Measurements from ENCODE around the gene CCDC73. TPM values are rescaled to one million over a fixed set of nuclear protein-coding genes. Genes with fewer than 3 reads are reported as not detected.

Gene CCDC73
- total and polyA plus RNA-seq, 4 donors, result 0.02 to 0.50 (median 0.33) TPM

DNA sequence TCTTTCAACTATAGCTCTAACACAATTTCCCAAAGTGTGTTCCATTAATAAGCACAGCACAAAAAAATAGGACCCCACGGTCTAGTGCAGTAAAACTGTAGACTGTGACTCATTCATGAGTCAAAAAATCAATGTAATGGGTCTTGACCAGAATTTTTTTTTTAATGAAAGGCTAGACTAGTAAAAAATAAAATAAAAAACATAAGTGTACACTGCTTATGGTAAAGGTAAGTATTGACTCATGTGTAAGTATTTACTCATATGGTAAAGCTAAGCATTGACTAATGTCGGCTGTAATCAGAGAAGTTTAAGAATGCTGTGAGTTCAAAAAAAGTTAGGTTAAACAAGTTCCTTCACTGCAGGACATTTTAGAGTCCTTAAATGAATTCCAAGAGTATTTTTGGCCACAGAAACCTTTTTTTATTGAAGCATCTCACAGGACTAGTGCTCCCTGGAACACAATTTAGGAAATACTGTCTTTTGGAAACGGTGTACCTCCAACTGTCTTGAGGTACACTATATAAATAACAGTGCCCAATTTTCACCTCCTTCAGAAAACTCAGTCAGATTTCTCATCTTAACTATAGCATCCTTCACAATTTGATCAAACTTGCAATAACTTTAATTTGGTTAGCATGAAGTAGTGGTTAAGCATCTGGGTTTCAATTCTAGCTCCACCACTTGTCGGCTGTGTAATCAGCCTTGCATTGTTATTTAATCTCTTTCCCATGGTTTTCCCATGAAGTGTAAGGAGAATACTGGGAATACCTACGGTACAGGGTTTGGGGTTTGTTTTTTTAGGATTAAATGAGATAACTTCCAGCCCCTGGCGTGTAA is 2.1 kb downstream of the CCDC73 start (continued):
- TF ChIP-seq, protein P1, sequence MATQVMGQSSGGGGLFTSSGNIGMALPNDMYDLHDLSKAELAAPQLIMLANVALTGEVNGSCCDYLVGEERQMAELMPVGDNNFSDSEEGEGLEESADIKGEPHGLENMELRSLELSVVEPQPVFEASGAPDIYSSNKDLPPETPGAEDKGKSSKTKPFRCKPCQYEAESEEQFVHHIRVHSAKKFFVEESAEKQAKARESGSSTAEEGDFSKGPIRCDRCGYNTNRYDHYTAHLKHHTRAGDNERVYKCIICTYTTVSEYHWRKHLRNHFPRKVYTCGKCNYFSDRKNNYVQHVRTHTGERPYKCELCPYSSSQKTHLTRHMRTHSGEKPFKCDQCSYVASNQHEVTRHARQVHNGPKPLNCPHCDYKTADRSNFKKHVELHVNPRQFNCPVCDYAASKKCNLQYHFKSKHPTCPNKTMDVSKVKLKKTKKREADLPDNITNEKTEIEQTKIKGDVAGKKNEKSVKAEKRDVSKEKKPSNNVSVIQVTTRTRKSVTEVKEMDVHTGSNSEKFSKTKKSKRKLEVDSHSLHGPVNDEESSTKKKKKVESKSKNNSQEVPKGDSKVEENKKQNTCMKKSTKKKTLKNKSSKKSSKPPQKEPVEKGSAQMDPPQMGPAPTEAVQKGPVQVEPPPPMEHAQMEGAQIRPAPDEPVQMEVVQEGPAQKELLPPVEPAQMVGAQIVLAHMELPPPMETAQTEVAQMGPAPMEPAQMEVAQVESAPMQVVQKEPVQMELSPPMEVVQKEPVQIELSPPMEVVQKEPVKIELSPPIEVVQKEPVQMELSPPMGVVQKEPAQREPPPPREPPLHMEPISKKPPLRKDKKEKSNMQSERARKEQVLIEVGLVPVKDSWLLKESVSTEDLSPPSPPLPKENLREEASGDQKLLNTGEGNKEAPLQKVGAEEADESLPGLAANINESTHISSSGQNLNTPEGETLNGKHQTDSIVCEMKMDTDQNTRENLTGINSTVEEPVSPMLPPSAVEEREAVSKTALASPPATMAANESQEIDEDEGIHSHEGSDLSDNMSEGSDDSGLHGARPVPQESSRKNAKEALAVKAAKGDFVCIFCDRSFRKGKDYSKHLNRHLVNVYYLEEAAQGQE (IDR thresholded peaks at IDR 0.05), result no peak
- TF ChIP-seq, protein P2, sequence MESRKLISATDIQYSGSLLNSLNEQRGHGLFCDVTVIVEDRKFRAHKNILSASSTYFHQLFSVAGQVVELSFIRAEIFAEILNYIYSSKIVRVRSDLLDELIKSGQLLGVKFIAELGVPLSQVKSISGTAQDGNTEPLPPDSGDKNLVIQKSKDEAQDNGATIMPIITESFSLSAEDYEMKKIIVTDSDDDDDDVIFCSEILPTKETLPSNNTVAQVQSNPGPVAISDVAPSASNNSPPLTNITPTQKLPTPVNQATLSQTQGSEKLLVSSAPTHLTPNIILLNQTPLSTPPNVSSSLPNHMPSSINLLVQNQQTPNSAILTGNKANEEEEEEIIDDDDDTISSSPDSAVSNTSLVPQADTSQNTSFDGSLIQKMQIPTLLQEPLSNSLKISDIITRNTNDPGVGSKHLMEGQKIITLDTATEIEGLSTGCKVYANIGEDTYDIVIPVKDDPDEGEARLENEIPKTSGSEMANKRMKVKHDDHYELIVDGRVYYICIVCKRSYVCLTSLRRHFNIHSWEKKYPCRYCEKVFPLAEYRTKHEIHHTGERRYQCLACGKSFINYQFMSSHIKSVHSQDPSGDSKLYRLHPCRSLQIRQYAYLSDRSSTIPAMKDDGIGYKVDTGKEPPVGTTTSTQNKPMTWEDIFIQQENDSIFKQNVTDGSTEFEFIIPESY (IDR thresholded peaks at IDR 0.05), result no peak

DNA sequence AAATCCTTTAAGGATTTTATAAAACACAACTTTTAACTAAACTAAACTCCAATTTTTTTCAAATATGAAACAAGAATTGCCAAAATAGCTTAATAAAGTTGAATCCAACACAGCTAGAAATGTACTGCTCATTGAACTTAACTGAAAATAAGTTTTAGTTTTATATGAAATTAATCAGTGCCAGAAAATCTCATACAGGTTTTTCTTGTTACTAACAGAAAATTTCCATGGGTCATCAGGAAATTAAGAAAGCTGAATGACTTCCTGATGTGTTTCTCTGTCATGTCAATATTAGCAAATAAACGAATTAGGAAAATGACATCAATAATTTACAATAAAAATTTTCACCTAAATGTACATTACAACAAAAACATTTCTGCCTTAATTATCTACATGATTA is 3.5 kb downstream of the CCDC73 start:
- TF ChIP-seq, protein P3, sequence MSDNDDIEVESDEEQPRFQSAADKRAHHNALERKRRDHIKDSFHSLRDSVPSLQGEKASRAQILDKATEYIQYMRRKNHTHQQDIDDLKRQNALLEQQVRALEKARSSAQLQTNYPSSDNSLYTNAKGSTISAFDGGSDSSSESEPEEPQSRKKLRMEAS (IDR thresholded peaks at IDR 0.05), result no peak
- TF ChIP-seq HNF4G (IDR thresholded peaks at IDR 0.05) (no peak), SP1 (IDR thresholded peaks at IDR 0.05) (no peak), HNF4A (conservative IDR thresholded peaks at IDR 0.05) (no peak), RXRA (IDR thresholded peaks at IDR 0.05) (no peak), RAD21 (IDR thresholded peaks at IDR 0.05) (no peak), YY1 (IDR thresholded peaks at IDR 0.05) (no peak), EGR1 (IDR thresholded peaks at IDR 0.05; ENCODE audit: low read depth in 2 of 2) (no peak), JUND (IDR thresholded peaks at IDR 0.05) (no peak), FOXA1 (IDR thresholded peaks at IDR 0.05) (no peak), NR2F2 (IDR thresholded peaks at IDR 0.05) (no peak), GABPA (IDR thresholded peaks at IDR 0.05 in 1 of 2, conservative IDR thresholded peaks at IDR 0.05 in 1 of 2) (no peak), FOXA2 (IDR thresholded peaks at IDR 0.05) (no peak), TAF1 (conservative IDR thresholded peaks at IDR 0.05) (no peak)
- TF ChIP-seq, protein P2 (IDR thresholded peaks at IDR 0.05), result no peak
- TF ChIP-seq, protein P1 (IDR thresholded peaks at IDR 0.05), result no peak
- TF ChIP-seq, protein P4, sequence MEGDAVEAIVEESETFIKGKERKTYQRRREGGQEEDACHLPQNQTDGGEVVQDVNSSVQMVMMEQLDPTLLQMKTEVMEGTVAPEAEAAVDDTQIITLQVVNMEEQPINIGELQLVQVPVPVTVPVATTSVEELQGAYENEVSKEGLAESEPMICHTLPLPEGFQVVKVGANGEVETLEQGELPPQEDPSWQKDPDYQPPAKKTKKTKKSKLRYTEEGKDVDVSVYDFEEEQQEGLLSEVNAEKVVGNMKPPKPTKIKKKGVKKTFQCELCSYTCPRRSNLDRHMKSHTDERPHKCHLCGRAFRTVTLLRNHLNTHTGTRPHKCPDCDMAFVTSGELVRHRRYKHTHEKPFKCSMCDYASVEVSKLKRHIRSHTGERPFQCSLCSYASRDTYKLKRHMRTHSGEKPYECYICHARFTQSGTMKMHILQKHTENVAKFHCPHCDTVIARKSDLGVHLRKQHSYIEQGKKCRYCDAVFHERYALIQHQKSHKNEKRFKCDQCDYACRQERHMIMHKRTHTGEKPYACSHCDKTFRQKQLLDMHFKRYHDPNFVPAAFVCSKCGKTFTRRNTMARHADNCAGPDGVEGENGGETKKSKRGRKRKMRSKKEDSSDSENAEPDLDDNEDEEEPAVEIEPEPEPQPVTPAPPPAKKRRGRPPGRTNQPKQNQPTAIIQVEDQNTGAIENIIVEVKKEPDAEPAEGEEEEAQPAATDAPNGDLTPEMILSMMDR (IDR thresholded peaks at IDR 0.05; ENCODE audit: low read depth, low read length, missing input control), result no peak
- TF ChIP-seq, protein P5, sequence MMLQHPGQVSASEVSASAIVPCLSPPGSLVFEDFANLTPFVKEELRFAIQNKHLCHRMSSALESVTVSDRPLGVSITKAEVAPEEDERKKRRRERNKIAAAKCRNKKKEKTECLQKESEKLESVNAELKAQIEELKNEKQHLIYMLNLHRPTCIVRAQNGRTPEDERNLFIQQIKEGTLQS (IDR thresholded peaks at IDR 0.05), result no peak
- DNase-seq (ENCODE audit: low spot score), result no peak
- H3K9ac ChIP-seq (ENCODE audit: low read depth in 1 of 2, low read length in 2 of 2), result no peak overlapping the region
- H3K4me1 ChIP-seq (ENCODE audit: control insufficient read depth in 4 of 4, insufficient read depth in 4 of 4, low read length in 3 of 4), result peaks cover 0 to 5% (median 1%) of the 10 kb centered on the region in 4 donors
- 56% methylated on average over 1 of the region's 1 CpG for WGBS
- no peaks in the 10 kb centered on the region for H3K27me3 ChIP-seq (ENCODE audit: control insufficient read depth in 4 of 4, insufficient read depth in 4 of 4, low read length in 3 of 4)
- no peaks in the 10 kb centered on the region for H3K9me3 ChIP-seq (ENCODE audit: control insufficient read depth in 4 of 4, low read length in 3 of 4)
- no peak overlapping the region for H3K4me3 ChIP-seq (ENCODE audit: low read depth in 1 of 3, low read length in 3 of 3)
- peaks cover 0 to 3% (median under 1%) of the 10 kb centered on the region in 4 donors for H3K36me3 ChIP-seq (ENCODE audit: control insufficient read depth in 4 of 4, insufficient read depth in 3 of 4, low read depth in 1 of 4, low read length in 3 of 4)
- H3K27ac ChIP-seq (ENCODE audit: low read depth in 1 of 2, low read length in 2 of 2), result no peak overlapping the region
